Parathyroid adenoma (tissue), 2 donors: Measurements from ENCODE around the gene CDH3.

Experiments
- H2AFZ ChIP-seq: fragments of 300-600 bp; sonication (generic); one replicate; pipeline ENCODE4 v1.7.0; 2017; ENCODE audit warnings: antibody characterized with exemption, mild to moderate bottlenecking
- H3K27ac ChIP-seq: fragments of 300-600 bp; sonication (generic); one replicate; pipeline ENCODE4 v1.7.0; 2017
- H3K27me3 ChIP-seq: fragments of 300-600 bp; sonication (generic); one replicate; pipeline ENCODE4 v1.7.0; 2017; ENCODE audit warnings: low read length; ENCODE audit not compliant: control insufficient read depth, insufficient read depth
- H3K36me3 ChIP-seq: fragments of 300-600 bp; sonication (generic); one replicate; pipeline ENCODE4 v1.7.0; 2017; ENCODE audit warnings: low read length; ENCODE audit not compliant: control insufficient read depth, insufficient read depth
- H3K4me1 ChIP-seq: fragments of 300-600 bp; sonication (generic); one replicate; pipeline ENCODE4 v1.7.0; 2017; ENCODE audit warnings: control low read depth
- H3K4me2 ChIP-seq: fragments of 300-600 bp; sonication (generic); one replicate; pipeline ENCODE4 v1.7.0; 2017; ENCODE audit warnings: low read length
- H3K4me3 ChIP-seq: fragments of 300-600 bp; sonication (generic); one replicate; pipeline ENCODE4 v1.7.0; 2017; ENCODE audit warnings: low read depth, low read length
- H3K79me2 ChIP-seq: fragments of 300-600 bp; sonication (generic); one replicate; pipeline ENCODE4 v1.7.0; 2017; ENCODE audit warnings: control low read depth
- H3K9ac ChIP-seq: fragments of 300-600 bp; sonication (generic); one replicate; pipeline ENCODE4 v1.7.0; 2017; ENCODE audit warnings: mild to moderate bottlenecking
- H3K9me3 ChIP-seq: fragments of 300-600 bp; sonication (generic); one replicate; pipeline ENCODE4 v1.7.0; 2017; ENCODE audit warnings: low read length; ENCODE audit not compliant: control insufficient read depth
- CTCF ChIP-seq: fragments of 300-600 bp; sonication (generic); IDR thresholded peaks from one replicate; pipeline ENCODE4 v1.7.0; 2017; ENCODE audit warnings: antibody characterized with exemption, mild to moderate bottlenecking
- donor health status: primary hyperparathyroidism.

The CDH3 gene

GRCh38 chr16:68732741-68733399, 87.8 kb downstream of the CDH3 start:
- H3K9me3 ChIP-seq: no peaks in the 10 kb centered on the region
- H3K4me2 ChIP-seq: peak overlapping the region; percentile 63
- peaks cover 29% of the 10 kb centered on the region for H3K4me1 ChIP-seq
- H3K36me3 ChIP-seq: no peaks in the 10 kb centered on the region
- H3K27me3 ChIP-seq: no peaks in the 10 kb centered on the region
- peak overlapping the region; percentile 97 for H3K27ac ChIP-seq
- peak overlapping the region; percentile 6 for H3K4me3 ChIP-seq
- TF ChIP-seq CTCF: no peak
- H2AFZ ChIP-seq: peak overlapping the region; percentile 43
- no peak overlapping the region for H3K9ac ChIP-seq
- H3K79me2 ChIP-seq: peaks cover 5% of the 10 kb centered on the region

GRCh38 chr16:68733570-68733969, 88.5 kb downstream of the CDH3 start:
- no peak overlapping the region for H2AFZ ChIP-seq
- no peak overlapping the region for H3K4me2 ChIP-seq
- H3K27ac ChIP-seq: peak overlapping the region; percentile 97
- H3K9me3 ChIP-seq: no peaks in the 10 kb centered on the region
- H3K9ac ChIP-seq: no peak overlapping the region
- no peaks in the 10 kb centered on the region for H3K36me3 ChIP-seq
- no peaks in the 10 kb centered on the region for H3K27me3 ChIP-seq
- H3K4me3 ChIP-seq: no peak overlapping the region
- H3K4me1 ChIP-seq: peaks cover 29% of the 10 kb centered on the region
- H3K79me2 ChIP-seq: peaks cover 12% of the 10 kb centered on the region
- TF ChIP-seq CTCF: no peak

GRCh38 chr16:68734782-68735181, 89.7 kb downstream of the CDH3 start:
- H3K27me3 ChIP-seq: no peaks in the 10 kb centered on the region
- H3K9me3 ChIP-seq: no peaks in the 10 kb centered on the region
- peak overlapping the region; percentile 97 for H3K27ac ChIP-seq
- H3K36me3 ChIP-seq: no peaks in the 10 kb centered on the region
- peak overlapping the region; percentile 39 for H2AFZ ChIP-seq
- no peak overlapping the region for H3K4me3 ChIP-seq
- TF ChIP-seq CTCF: no peak
- no peak overlapping the region for H3K9ac ChIP-seq
- no peak overlapping the region for H3K4me2 ChIP-seq
- peaks cover 17% of the 10 kb centered on the region for H3K79me2 ChIP-seq
- peaks cover 30% of the 10 kb centered on the region for H3K4me1 ChIP-seq

GRCh38 chr16:68736561-68736960, 91.5 kb downstream of the CDH3 start:
- Histone ChIP-seq H3K4me3 (peak overlapping the region; percentile 96), H3K79me2 (peaks cover 26% of the 10 kb centered on the region), H3K27ac (peak overlapping the region; percentile 96), H3K4me2 (peak overlapping the region; percentile 2), H3K9ac (no peak overlapping the region), H3K36me3 (no peaks in the 10 kb centered on the region), H2AFZ (peak overlapping the region; percentile 36), H3K9me3 (no peaks in the 10 kb centered on the region), H3K4me1 (peaks cover 44% of the 10 kb centered on the region), H3K27me3 (no peaks in the 10 kb centered on the region)
- no peak for TF ChIP-seq CTCF
